ENCODE measurements around the gene SPINT1.

Gene SPINT1

GRCh38 chr15:40856746-40857145 is 12.9 kb downstream of the SPINT1 start:
- no peak overlapping the region for H3K4me3 ChIP-seq (ENCODE audit: low read depth in 1 of 2, low read length in 2 of 2)
- H3K9ac ChIP-seq (ENCODE audit: low read depth, low read length), result no peak overlapping the region
- H3K36me3 ChIP-seq (ENCODE audit: insufficient read depth, low read length), result no peaks in the 10 kb centered on the region
- H3K4me2 ChIP-seq (ENCODE audit: insufficient read depth, low read length), result no peak overlapping the region
- H3K4me1 ChIP-seq (ENCODE audit: insufficient read depth, low read length), result peaks cover 9% of the 10 kb centered on the region
- no peaks in the 10 kb centered on the region for H3K27me3 ChIP-seq (ENCODE audit: insufficient read depth, low read length, poor library complexity)
- ATAC-seq (ENCODE audit: insufficient read depth, low read depth), result no peak
- DNase-seq, result no peak
- TF ChIP-seq CTCF (IDR thresholded peaks at IDR 0.05; ENCODE audit: borderline replicate concordance, extremely low read depth, low read length, poor library complexity, severe bottlenecking) (no peak), EZH2 (IDR thresholded peaks at IDR 0.05; ENCODE audit: borderline replicate concordance, low read depth, low read length, severe bottlenecking) (no peak)
- no peaks in the 10 kb centered on the region for H4K20me1 ChIP-seq (ENCODE audit: insufficient read depth, low read length)
- no peak overlapping the region for H3K27ac ChIP-seq (ENCODE audit: low read length)
- H3K79me2 ChIP-seq (ENCODE audit: insufficient read depth, low read length), result no peaks in the 10 kb centered on the region
- H2AFZ ChIP-seq (ENCODE audit: low read depth, low read length), result peak overlapping the region; percentile 65; the same call in 1 of the 2 replicates
- H3K9me3 ChIP-seq (ENCODE audit: insufficient read depth, low read length, severe bottlenecking), result no peaks in the 10 kb centered on the region

GRCh38 chr15:40857601-40858341 is 13.9 kb downstream of the SPINT1 start:
- ATAC-seq (ENCODE audit: insufficient read depth, low read depth), result peak; percentile 90
- no peaks in the 10 kb centered on the region for H3K27me3 ChIP-seq (ENCODE audit: insufficient read depth, low read length, poor library complexity)
- DNase-seq, result peak; percentile 82
- no peaks in the 10 kb centered on the region for H3K9me3 ChIP-seq (ENCODE audit: insufficient read depth, low read length, severe bottlenecking)
- no peaks in the 10 kb centered on the region for H3K79me2 ChIP-seq (ENCODE audit: insufficient read depth, low read length)
- peak overlapping the region; percentile 40; the same call in 1 of the 2 replicates for H3K4me2 ChIP-seq (ENCODE audit: insufficient read depth, low read length)
- no peaks in the 10 kb centered on the region for H4K20me1 ChIP-seq (ENCODE audit: insufficient read depth, low read length)
- no peak overlapping the region for H3K9ac ChIP-seq (ENCODE audit: low read depth, low read length)
- peaks cover 9% of the 10 kb centered on the region for H3K4me1 ChIP-seq (ENCODE audit: insufficient read depth, low read length)
- H3K36me3 ChIP-seq (ENCODE audit: insufficient read depth, low read length), result no peaks in the 10 kb centered on the region
- no peak overlapping the region for H3K27ac ChIP-seq (ENCODE audit: low read length)
- H2AFZ ChIP-seq (ENCODE audit: low read depth, low read length), result peak overlapping the region; percentile 65
- peak; percentile 94 for TF ChIP-seq CTCF (IDR thresholded peaks at IDR 0.05; ENCODE audit: borderline replicate concordance, extremely low read depth, low read length, poor library complexity, severe bottlenecking)
- TF ChIP-seq EZH2 (IDR thresholded peaks at IDR 0.05; ENCODE audit: borderline replicate concordance, low read depth, low read length, severe bottlenecking), result no peak
- H3K4me3 ChIP-seq (ENCODE audit: low read depth in 1 of 2, low read length in 2 of 2), result no peak overlapping the region

- no peaks in the 10 kb centered on the region for H3K36me3 ChIP-seq (ENCODE audit: insufficient read depth, low read length)
- H3K4me3 ChIP-seq (ENCODE audit: low read depth in 1 of 2, low read length in 2 of 2), result no peak overlapping the region
- H3K9me3 ChIP-seq (ENCODE audit: insufficient read depth, low read length, severe bottlenecking), result no peaks in the 10 kb centered on the region
- H3K27ac ChIP-seq (ENCODE audit: low read length), result no peak overlapping the region
- H4K20me1 ChIP-seq (ENCODE audit: insufficient read depth, low read length), result no peaks in the 10 kb centered on the region
- peaks cover 9% of the 10 kb centered on the region for H3K4me1 ChIP-seq (ENCODE audit: insufficient read depth, low read length)
- H3K27me3 ChIP-seq (ENCODE audit: insufficient read depth, low read length, poor library complexity), result no peaks in the 10 kb centered on the region
- no peak overlapping the region for H2AFZ ChIP-seq (ENCODE audit: low read depth, low read length)
- TF ChIP-seq CTCF (IDR thresholded peaks at IDR 0.05; ENCODE audit: borderline replicate concordance, extremely low read depth, low read length, poor library complexity, severe bottlenecking), result no peak
- no peak for TF ChIP-seq EZH2 (IDR thresholded peaks at IDR 0.05; ENCODE audit: borderline replicate concordance, low read depth, low read length, severe bottlenecking)
- no peaks in the 10 kb centered on the region for H3K79me2 ChIP-seq (ENCODE audit: insufficient read depth, low read length)
- no peak for ATAC-seq (ENCODE audit: insufficient read depth, low read depth)
- no peak for DNase-seq
- no peak overlapping the region for H3K9ac ChIP-seq (ENCODE audit: low read depth, low read length)
- H3K4me2 ChIP-seq (ENCODE audit: insufficient read depth, low read length), result no peak overlapping the region
Observed at GRCh38 chr15:40858706-40859105, 14.9 kb downstream of the SPINT1 start.

Data from DND-41 (cell line).